ENCODE data around the gene PNO1. TPM values are rescaled to one million over a fixed set of nuclear protein-coding genes. Genes with fewer than 3 reads are reported as not detected.
"Not testable (repeated sequence)": the region's sequence is repeated elsewhere in the genome, so short reads cannot be mapped to it uniquely, and the experiment has no call there.

The PNO1 gene
- total and polyA plus RNA-seq, 9 donors, result 13.5 to 20.7 (median 16.2) TPM

DNA sequence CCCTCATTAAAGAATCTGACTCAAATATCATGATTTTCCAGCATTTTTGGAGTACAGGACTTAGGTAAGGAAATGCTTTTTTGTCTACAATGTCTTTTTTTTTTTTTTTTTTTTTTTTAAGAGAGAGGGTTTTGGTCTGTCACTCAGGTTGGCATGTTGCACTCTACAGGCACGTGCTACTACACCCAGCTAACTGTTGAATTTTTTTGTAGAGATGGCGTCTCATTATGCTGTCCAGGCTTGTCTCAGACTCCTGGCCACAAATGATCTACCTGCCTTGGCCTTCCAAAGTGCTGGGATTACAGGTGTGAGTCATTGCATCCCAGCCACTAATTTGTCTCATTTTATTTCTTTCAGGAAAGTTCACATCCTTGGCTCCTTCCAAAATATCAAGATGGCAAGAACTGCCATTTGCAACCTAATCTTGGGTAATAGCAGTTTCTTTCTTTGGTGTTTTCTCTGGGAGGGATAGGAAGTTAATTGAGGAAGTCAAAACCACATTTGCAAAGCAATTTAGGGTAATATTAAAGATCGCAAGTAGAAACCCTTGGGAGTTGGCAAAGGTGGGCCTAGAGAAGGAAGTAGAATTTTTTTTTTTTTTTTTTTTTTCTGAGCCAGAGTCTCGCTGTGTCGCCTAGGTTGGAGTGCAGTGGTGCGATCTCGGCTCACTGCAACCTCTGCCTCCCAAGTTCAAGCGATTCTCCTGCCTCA, 15.5 kb downstream of the PNO1 start:
- peak; percentile 10 for DNase-seq
- H3K27ac ChIP-seq (ENCODE audit: low read length), result no peak overlapping the region
- no peak overlapping the region for H3K4me3 ChIP-seq (ENCODE audit: low read length)
- no peaks in the 10 kb centered on the region for H3K4me1 ChIP-seq (ENCODE audit: control insufficient read depth, insufficient read depth, low read length)
- H3K36me3 ChIP-seq (ENCODE audit: control insufficient read depth, insufficient read depth, low read length), result peaks cover 31% of the 10 kb centered on the region
- H3K9me3 ChIP-seq (replicated peaks; ENCODE audit: control insufficient read depth, low read depth, low read length), result no peaks in the 10 kb centered on the region
- 100% methylated on average over 5 of the region's 8 CpGs for WGBS (ENCODE audit: insufficient coverage)
- no peaks in the 10 kb centered on the region for H3K27me3 ChIP-seq (ENCODE audit: control insufficient read depth, insufficient read depth, low read length)

DNA sequence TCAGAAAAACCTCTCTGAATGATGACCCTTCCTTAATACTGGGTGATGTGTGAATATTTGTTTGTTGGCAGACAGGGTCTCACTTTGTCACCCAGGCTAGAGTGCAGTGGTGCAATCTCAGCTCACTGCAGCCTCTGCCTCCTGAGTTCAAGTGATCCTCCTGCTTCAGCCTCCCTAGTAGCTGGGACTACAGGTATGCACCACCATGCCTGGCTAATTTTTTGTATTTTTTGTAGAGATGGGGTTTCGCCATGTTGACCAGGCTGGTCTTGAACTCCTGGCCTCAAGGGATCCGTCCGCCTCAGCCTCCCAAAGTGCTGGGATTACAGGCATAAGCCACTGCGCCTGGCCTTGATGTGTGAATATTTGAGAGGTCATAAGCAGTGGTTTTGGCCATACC, 17.5 kb downstream of the PNO1 start:
- H3K4me3 ChIP-seq (ENCODE audit: low read length); H3K27me3 ChIP-seq (ENCODE audit: control insufficient read depth, insufficient read depth, low read length); DNase-seq; H3K4me1 ChIP-seq (ENCODE audit: control insufficient read depth, insufficient read depth, low read length); H3K27ac ChIP-seq (ENCODE audit: low read length); H3K9me3 ChIP-seq (replicated peaks; ENCODE audit: control insufficient read depth, low read depth, low read length): not testable (repeated sequence)
- H3K36me3 ChIP-seq (ENCODE audit: control insufficient read depth, insufficient read depth, low read length), result peaks cover 29% of the 10 kb centered on the region
- WGBS (ENCODE audit: insufficient coverage), result no CpG with 5 or more reads among the region's 4 CpGs

DNA sequence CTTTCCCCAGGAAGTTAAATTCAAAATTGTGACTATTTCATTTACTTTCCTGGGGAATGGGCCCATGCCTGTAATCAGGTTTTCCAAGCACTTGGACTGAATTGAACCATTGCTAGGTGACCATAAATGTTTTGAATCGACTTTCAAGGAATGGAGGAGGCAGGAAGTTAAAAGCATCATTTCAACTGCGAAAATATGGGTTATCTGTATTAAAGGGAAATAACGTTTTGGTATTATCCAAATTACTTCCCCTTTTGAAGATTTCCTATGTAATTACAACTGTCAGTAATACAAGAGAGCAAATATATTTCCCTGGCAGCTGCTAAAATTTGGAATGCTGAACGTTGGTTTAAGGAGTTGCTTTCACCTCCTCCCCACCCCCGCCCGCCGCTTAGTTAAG, 19.0 kb downstream of the PNO1 start:
- no peak for DNase-seq
- no peak overlapping the region for H3K4me3 ChIP-seq (ENCODE audit: low read length)
- no peaks in the 10 kb centered on the region for H3K9me3 ChIP-seq (replicated peaks; ENCODE audit: control insufficient read depth, low read depth, low read length)
- WGBS (ENCODE audit: insufficient coverage), result no CpG with 5 or more reads among the region's 7 CpGs
- no peaks in the 10 kb centered on the region for H3K4me1 ChIP-seq (ENCODE audit: control insufficient read depth, insufficient read depth, low read length)
- peaks cover 28% of the 10 kb centered on the region for H3K36me3 ChIP-seq (ENCODE audit: control insufficient read depth, insufficient read depth, low read length)
- H3K27me3 ChIP-seq (ENCODE audit: control insufficient read depth, insufficient read depth, low read length), result no peaks in the 10 kb centered on the region
- H3K27ac ChIP-seq (ENCODE audit: low read length), result no peak overlapping the region

DNA sequence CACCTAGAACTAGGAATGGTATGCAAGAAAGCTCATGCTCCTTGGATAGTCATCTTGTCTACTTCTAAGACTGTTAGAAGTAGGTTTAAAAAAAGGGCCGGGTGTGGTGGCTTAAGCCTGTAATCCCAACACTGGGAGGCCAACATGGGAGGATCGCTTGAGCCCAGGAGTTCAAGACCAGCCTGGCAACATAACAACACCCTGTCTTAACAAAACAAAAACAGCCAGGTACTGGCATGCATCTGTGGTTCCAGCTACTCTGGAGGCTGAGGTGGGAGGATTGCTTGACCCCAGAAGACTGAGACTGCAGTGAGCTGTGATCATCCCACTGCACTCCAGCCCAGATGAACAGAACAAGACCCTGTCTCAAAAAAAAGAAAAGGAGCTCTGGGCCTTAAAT, 19.9 kb downstream of the PNO1 start:
- Histone ChIP-seq H3K4me3 (ENCODE audit: low read length) (no peak overlapping the region), H3K36me3 (ENCODE audit: control insufficient read depth, insufficient read depth, low read length) (peaks cover 21% of the 10 kb centered on the region), H3K4me1 (ENCODE audit: control insufficient read depth, insufficient read depth, low read length) (no peaks in the 10 kb centered on the region), H3K27ac (ENCODE audit: low read length) (no peak overlapping the region), H3K27me3 (ENCODE audit: control insufficient read depth, insufficient read depth, low read length) (no peaks in the 10 kb centered on the region), H3K9me3 (replicated peaks; ENCODE audit: control insufficient read depth, low read depth, low read length) (no peaks in the 10 kb centered on the region)
- no CpG with 5 or more reads among the region's 2 CpGs for WGBS (ENCODE audit: insufficient coverage)
- no peak for DNase-seq

DNA sequence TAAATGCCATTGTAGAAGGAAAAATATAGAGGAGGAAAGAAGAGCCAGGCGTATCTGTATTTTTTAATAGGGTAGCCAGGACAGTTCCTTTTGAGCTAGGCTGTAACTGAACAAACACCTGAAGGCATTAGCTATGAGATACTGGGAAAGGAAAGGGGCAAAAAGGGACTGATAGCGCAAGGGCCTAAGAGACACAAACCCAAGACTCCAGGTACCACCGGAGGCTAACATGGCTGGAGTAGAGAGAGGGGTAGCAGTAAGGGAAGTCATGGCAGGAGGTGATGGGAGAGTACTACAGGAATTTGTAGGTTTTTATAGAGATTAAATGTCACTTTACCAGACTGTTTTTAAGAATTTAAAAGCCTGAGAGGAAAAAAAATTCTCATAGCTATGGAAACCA, 20.7 kb downstream of the PNO1 start:
- Histone ChIP-seq H3K36me3 (ENCODE audit: control insufficient read depth, insufficient read depth, low read length) (peaks cover 20% of the 10 kb centered on the region), H3K27me3 (ENCODE audit: control insufficient read depth, insufficient read depth, low read length) (no peaks in the 10 kb centered on the region), H3K9me3 (replicated peaks; ENCODE audit: control insufficient read depth, low read depth, low read length) (no peaks in the 10 kb centered on the region), H3K4me1 (ENCODE audit: control insufficient read depth, insufficient read depth, low read length) (no peaks in the 10 kb centered on the region), H3K4me3 (ENCODE audit: low read length) (no peak overlapping the region), H3K27ac (ENCODE audit: low read length) (no peak overlapping the region)
- 94% methylated on average over 2 of the region's 3 CpGs for WGBS (ENCODE audit: insufficient coverage)
- no peak for DNase-seq

DNA sequence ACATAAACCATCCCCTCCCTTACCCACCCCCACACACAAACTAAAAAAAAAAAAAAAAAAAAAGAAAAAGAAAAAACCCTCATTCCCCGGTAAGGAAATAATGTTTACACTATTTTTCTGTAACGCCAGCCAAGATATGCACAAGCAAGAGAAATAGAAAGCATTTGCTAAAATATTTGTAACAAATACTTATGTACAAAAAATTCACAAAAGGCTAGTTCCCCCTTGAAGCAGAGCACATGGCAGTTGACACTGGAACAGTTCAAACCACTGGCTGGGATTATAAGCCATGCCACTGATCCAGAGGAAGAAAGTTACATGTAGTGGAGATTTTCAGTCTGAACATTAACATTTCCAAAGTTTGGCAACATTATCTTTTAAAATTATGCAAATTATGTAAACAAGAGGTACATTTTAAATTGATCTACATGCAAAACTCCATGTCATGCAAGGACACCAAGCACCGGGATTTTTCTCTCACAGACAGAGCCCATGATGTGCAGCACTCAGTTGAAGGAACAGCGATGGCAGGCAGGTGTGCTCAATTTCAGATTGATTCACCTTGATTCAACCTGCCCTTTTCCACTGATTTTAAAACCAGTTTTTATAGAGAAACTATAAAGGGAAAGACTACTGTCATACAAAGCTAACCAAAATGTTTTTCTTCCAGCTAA, 21.4 kb downstream of the PNO1 start:
- no CpG with 5 or more reads among the region's 4 CpGs for WGBS (ENCODE audit: insufficient coverage)
- no peaks in the 10 kb centered on the region for H3K4me1 ChIP-seq (ENCODE audit: control insufficient read depth, insufficient read depth, low read length)
- H3K9me3 ChIP-seq (replicated peaks; ENCODE audit: control insufficient read depth, low read depth, low read length), result no peaks in the 10 kb centered on the region
- H3K27me3 ChIP-seq (ENCODE audit: control insufficient read depth, insufficient read depth, low read length), result no peaks in the 10 kb centered on the region
- no peak overlapping the region for H3K27ac ChIP-seq (ENCODE audit: low read length)
- no peak overlapping the region for H3K4me3 ChIP-seq (ENCODE audit: low read length)
- H3K36me3 ChIP-seq (ENCODE audit: control insufficient read depth, insufficient read depth, low read length), result peaks cover 21% of the 10 kb centered on the region
- DNase-seq, result no peak

DNA sequence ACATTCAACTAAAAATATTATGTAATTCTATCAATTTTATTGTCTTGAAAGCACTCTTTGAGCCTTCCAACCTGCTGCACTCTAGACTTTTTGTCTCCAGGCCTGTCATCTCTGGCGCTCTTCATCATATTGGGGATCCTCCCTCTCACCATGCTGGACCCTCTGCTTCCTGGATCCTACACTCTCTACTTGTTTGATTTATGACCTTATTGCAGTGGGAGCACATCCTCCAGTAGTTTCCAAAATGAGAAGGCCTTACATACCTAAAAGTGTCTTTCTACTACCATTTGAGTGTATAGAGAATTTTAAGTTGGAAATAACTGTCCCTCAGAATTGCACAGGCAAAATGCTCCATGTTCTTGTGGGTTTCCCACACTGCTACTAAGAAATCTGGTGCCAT, 25.2 kb downstream of the PNO1 start:
- whole genome bisulfite sequencing (ENCODE audit: insufficient coverage), result 100% methylated on average over 1 of the region's 1 CpG
- no peak overlapping the region for H3K27ac ChIP-seq (ENCODE audit: low read length)
- DNase-seq, result no peak
- no peaks in the 10 kb centered on the region for H3K4me1 ChIP-seq (ENCODE audit: control insufficient read depth, insufficient read depth, low read length)
- H3K36me3 ChIP-seq (ENCODE audit: control insufficient read depth, insufficient read depth, low read length), result peaks cover 16% of the 10 kb centered on the region
- no peaks in the 10 kb centered on the region for H3K9me3 ChIP-seq (replicated peaks; ENCODE audit: control insufficient read depth, low read depth, low read length)
- no peaks in the 10 kb centered on the region for H3K27me3 ChIP-seq (ENCODE audit: control insufficient read depth, insufficient read depth, low read length)
- H3K4me3 ChIP-seq (ENCODE audit: low read length), result no peak overlapping the region

DNA sequence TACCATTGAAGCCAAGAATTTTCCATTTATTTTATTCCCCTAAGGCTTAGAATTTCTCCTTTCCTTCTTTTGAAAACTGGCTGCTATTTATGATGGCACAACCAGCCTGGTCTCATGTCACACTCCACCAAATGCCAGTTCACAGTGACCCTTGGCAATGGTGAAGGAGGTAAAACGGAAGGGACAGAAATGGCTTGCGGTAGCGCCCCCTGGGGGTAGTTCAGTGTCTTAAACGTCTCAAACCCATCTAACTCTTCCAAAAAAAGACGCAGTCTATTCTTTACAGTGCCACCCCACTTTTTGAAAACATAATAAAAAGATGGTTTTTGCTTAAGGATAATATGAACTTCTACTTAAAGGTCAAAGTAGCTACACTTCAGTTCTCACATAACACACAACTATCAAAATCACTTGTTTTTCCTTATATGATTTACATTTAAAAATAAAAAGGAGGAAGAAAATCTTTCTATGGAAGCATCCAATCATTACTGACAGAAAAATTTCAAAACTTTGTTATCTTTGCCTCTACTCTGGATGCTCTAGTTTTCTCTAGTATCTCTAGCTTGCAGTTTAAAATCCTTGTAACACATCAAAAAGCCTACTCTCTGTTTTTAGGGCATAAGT, 28.0 kb downstream of the PNO1 start:
- peak; percentile 21 for DNase-seq
- Histone ChIP-seq H3K36me3 (ENCODE audit: control insufficient read depth, insufficient read depth, low read length) (peaks cover 14% of the 10 kb centered on the region), H3K9me3 (replicated peaks; ENCODE audit: control insufficient read depth, low read depth, low read length) (no peaks in the 10 kb centered on the region), H3K27ac (ENCODE audit: low read length) (no peak overlapping the region), H3K27me3 (ENCODE audit: control insufficient read depth, insufficient read depth, low read length) (no peaks in the 10 kb centered on the region), H3K4me3 (ENCODE audit: low read length) (no peak overlapping the region), H3K4me1 (ENCODE audit: control insufficient read depth, insufficient read depth, low read length) (no peaks in the 10 kb centered on the region)
- WGBS (ENCODE audit: insufficient coverage), result no CpG with 5 or more reads among the region's 5 CpGs

DNA sequence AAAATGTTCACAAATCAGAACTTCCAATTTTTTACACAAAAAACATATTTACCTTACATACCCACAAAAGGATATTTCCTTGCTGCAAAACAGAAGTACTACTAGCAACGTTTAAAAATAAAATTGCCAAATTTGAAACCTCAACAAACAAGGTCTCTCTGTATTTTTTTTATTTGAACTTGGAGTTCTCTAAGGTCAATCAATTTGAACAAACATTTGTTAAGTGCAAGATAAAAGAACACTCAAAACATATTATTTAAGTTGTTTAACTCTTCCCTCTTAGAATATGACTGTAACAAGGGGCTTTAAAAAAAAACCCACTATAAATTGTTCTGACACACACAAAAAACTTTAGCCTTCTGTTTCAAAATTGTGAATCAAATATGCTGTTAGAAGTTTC, 29.6 kb downstream of the PNO1 start:
- no peak overlapping the region for H3K4me3 ChIP-seq (ENCODE audit: low read length)
- H3K27ac ChIP-seq (ENCODE audit: low read length), result no peak overlapping the region
- H3K36me3 ChIP-seq (ENCODE audit: control insufficient read depth, insufficient read depth, low read length), result peaks cover 10% of the 10 kb centered on the region
- no peak for DNase-seq
- H3K9me3 ChIP-seq (replicated peaks; ENCODE audit: control insufficient read depth, low read depth, low read length), result no peaks in the 10 kb centered on the region
- no peaks in the 10 kb centered on the region for H3K27me3 ChIP-seq (ENCODE audit: control insufficient read depth, insufficient read depth, low read length)
- WGBS (ENCODE audit: insufficient coverage), result no CpG with 5 or more reads among the region's 1 CpG
- no peaks in the 10 kb centered on the region for H3K4me1 ChIP-seq (ENCODE audit: control insufficient read depth, insufficient read depth, low read length)

DNA sequence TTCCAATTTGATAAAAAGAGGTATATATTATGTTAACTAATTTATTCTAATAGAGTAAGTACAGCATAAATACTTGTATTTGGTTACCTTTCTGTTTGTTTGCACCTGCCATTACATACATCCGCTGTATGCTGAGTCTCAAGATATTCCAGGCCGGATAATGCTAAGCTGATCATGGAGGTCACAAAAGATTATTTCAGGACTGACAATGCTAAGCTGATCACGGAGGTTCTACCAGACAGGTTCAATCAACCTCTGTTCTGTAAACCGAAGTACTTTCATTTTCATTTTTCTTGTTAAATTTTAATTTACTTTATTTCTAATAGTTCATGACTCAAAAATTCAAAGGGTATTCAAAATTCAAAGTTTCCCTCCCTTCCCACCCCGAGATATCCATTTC, 31.1 kb downstream of the PNO1 start:
- no peak overlapping the region for H3K4me3 ChIP-seq (ENCODE audit: low read length)
- H3K36me3 ChIP-seq (ENCODE audit: control insufficient read depth, insufficient read depth, low read length), result peaks cover 5% of the 10 kb centered on the region
- no peak overlapping the region for H3K27ac ChIP-seq (ENCODE audit: low read length)
- H3K9me3 ChIP-seq (replicated peaks; ENCODE audit: control insufficient read depth, low read depth, low read length), result no peaks in the 10 kb centered on the region
- no peak for DNase-seq
- H3K27me3 ChIP-seq (ENCODE audit: control insufficient read depth, insufficient read depth, low read length), result no peaks in the 10 kb centered on the region
- no CpG with 5 or more reads among the region's 5 CpGs for WGBS (ENCODE audit: insufficient coverage)
- H3K4me1 ChIP-seq (ENCODE audit: control insufficient read depth, insufficient read depth, low read length), result no peaks in the 10 kb centered on the region

Data from muscle of leg (tissue), 11 donors.